CD4-positive, alpha-beta T cell treated with Interleukin-21 for 1 hour (primary cell): ENCODE data around the gene PLCB4.

Source experiments
- DNase-seq: peaks from one replicate; pipeline ENCODE4 v3.0.0-alpha.2; 2020

Gene PLCB4

DNA sequence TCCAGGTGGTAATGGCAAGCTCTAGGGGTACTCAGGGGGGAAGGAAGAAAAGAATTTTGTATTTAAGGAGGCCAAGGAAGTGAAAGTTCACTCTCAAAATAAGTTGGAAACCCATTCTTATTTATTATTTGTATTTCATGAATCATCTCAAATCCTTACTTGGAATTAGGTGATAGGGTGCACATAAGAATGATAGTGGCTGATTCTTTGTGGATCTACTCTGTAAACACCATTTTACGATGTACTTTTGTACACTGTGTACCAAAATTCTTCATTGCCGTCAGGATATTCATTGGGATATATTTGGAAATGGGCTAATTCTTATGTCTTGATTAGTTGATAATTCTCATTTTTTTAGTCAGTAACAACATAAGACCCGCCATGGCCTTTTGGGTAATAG lies 266.0 kb downstream of the PLCB4 start:
- no peak for DNase-seq

DNA sequence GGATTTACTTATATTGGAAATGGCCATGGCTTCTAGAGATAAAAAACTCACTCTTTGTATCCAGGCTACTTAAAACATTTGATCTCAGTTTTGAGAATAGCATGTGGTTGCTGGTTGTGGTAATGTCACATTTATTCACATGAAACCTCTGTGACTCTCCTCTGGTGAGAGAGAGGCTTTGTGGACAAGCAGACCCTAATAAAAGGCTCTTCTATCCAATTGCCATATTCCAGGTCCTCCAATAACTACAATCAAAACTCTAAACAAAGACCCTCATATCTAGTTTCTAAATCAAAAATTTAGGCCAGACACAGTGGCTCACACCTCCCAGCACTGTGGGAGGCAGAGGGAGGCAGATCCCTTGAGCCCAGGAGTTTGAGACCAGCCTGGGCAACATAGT lies 269.2 kb downstream of the PLCB4 start:
- no peak for DNase-seq

GRCh38 chr20:9339708-9340107 lies 270.8 kb downstream of the PLCB4 start:
- DNase-seq: no peak

DNA sequence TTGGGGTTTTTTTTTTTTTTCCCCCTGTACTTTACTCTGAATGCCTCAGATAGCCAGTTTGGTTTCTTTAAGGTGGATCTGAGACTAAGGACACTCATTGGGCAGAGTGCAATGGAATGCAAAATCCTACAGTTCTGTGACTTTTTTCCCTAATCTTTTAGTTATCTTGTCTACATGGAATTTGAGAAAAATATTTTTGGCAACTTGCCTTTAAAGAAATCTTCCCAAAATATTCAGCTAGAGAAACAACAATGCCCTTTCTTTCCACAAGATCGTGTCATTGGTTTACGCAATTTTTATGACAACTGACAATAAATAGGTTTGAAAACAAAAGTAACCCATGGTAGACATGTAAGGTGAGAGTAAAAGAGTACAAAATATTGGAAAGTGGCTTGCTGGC lies 273.8 kb downstream of the PLCB4 start:
- no peak for DNase-seq

GRCh38 chr20:9344083-9344920 lies 275.4 kb downstream of the PLCB4 start:
- DNase-seq: no peak

DNA sequence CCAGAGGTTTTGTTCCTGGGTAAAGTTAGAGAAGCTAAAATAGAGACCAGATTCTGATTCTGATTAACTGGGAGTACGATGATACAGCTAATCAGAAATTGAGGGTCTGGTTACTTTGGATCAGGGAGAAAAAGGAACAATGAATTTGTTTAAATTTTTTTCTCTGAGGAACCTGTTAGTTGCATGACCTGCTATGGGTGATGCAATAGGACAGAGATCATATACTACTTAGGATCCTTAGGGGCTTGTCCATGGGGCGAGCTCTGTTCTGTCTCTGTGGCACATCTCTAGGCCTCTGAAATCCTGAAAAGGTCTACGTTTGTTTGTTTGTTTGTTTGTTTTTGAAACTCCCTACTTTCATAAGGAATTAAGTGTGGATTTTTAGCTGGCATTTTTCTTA lies 279.4 kb downstream of the PLCB4 start:
- no peak for DNase-seq

- no peak for DNase-seq
Measured at GRCh38 chr20:9348747-9349146, 279.9 kb downstream of the PLCB4 start.

DNA sequence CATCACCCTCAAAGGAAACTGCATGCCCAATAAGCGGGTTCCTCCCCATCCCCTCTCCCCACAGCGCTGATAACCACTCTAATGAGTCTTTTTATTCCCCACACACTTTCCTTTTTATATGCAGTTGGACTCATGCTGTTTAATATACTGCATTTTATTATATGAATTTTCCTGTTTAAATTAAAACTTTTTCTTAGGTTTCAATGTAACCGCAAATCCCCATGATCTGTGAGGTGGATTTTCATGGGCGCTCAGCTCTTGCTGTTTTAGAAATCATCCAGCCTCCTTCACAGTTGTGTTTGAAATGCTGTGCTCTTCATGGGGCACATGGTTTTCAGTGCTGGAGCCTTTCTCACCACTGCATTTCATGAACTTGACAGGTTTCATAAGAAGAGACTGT lies 280.4 kb downstream of the PLCB4 start:
- no peak for DNase-seq

GRCh38 chr20:9352739-9353138 lies 283.9 kb downstream of the PLCB4 start:
- no peak for DNase-seq

- no peak for DNase-seq
Measured at GRCh38 chr20:9353180-9353915, 284.5 kb downstream of the PLCB4 start.

- DNase-seq: no peak
Measured at GRCh38 chr20:9353916-9354276, 285.0 kb downstream of the PLCB4 start.

- no peak for DNase-seq
Measured at GRCh38 chr20:9354579-9354978, 285.7 kb downstream of the PLCB4 start.

GRCh38 chr20:9358001-9358400 lies 289.1 kb downstream of the PLCB4 start:
- no peak for DNase-seq

- DNase-seq: no peak
Measured at GRCh38 chr20:9359561-9360308, 290.8 kb downstream of the PLCB4 start.

- DNase-seq: no peak
Measured at GRCh38 chr20:9360431-9360830, 291.5 kb downstream of the PLCB4 start.

DNA sequence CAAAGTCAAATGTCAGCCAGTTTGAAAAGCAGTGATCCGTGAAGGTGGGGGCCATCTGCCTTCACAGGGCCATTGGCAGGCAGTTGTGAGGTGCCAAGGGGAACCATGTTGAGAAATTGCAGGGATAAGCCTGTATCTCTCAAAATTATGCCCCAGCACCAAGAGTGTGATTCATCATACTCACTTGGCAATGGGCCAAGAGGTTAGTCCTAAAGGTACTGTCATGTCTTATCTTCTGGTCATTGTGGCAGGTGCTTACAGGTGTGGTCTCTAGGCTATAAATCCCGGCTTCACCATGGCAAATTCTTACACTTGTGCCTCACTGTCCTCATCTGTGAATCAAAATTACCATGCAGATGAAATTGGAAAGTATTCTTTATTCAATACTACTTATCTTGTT lies 294.8 kb downstream of the PLCB4 start:
- no peak for DNase-seq

- DNase-seq: no peak
Measured at GRCh38 chr20:9367328-9367727, 298.4 kb downstream of the PLCB4 start.

DNA sequence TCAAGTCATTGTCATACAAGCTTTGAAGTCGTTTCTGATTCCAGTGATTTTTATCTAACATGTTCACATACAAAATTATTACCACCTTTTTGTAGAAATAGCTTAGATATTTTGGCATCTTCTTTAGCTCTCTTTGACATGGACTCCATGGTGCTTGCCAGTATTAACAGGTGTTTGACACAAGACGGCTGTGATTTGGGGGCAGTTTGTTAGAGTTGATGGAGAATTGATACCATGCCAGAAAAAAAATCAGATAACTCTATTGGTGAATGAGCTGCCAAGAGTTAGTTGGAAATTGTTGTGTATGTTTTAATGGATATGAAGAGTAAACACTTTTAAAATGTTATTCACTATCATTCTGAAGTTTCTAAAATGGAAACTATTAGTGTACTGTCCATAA lies 298.9 kb downstream of the PLCB4 start:
- DNase-seq: no peak

- DNase-seq: no peak
Measured at GRCh38 chr20:9368893-9369292, 300.0 kb downstream of the PLCB4 start.

GRCh38 chr20:9369557-9369956 lies 300.7 kb downstream of the PLCB4 start:
- no peak for DNase-seq

- no peak for DNase-seq
Measured at GRCh38 chr20:9374072-9374471, 305.2 kb downstream of the PLCB4 start.

- DNase-seq: no peak
Measured at GRCh38 chr20:9374480-9374879, 305.6 kb downstream of the PLCB4 start.

DNA sequence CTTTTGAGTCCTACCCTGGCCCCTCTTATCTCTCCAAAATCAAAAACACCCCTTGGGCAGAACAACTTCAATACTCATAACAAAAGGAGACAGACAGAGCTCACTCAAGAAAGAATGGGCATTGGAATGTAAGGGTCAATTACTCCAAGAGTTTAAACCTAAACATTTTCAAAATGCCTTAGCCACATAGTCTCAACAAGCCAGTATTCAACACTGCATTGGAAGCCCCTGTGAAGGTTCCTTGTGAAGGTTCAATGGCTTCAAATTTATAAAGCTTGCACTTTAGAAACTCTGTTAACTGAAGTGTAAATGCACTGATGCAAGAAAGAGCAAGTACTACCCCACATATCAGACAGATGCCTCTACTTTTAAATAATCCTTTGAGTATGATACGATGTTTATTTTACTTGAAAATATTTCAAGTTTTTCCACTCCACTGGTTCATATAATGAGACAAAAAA lies 306.4 kb downstream of the PLCB4 start:
- DNase-seq: no peak

- DNase-seq: no peak
Measured at GRCh38 chr20:9377007-9377406, 308.1 kb downstream of the PLCB4 start.
